Esophagus squamous epithelium (tissue), 4 donors: Measurements from ENCODE around the gene DOCK1.

Experiments
- CTCF ChIP-seq, 6 experiments: fragments of 450-650 bp in 4 of 6; fragments of 200-600 bp in 2 of 6; sonication (generic) in 2 of 6; IDR thresholded peaks; one replicate each; pipeline ENCODE4 v1.5.1; 2016 to 2019; ENCODE audit warnings: antibody characterized with exemption in 6 of 6, mild to moderate bottlenecking in 4 of 6, moderate library complexity in 4 of 6
- POLR2A ChIP-seq, 4 donors: fragments of 450-650 bp; IDR thresholded peaks; one replicate each; pipeline ENCODE4 v1.6.1; 2017; ENCODE audit warnings: antibody characterized with exemption in 4 of 4, mild to moderate bottlenecking in 4 of 4, moderate library complexity in 3 of 4

DNA sequence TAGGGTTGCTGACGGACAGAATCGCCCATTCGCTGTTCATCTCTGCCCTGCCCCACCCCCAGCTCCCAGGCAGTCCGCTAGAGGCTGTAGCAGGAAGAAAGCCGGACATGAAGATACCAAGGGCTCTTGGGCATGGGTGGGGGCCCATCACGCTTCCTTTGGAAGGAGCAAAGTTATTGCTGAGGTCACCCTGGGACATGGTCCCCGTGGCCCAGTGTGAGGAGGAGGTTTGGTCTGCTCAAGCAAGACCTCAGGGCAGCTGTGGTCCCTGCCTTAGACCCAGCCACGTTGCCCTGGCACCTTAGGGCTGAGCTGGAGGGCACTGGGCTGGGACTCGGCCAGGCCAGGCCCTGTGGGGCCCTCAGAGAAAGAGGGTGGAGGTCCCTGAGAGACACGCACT, 511.8 kb downstream of the DOCK1 start:
- TF ChIP-seq POLR2A (IDR thresholded peaks at IDR 0.05) (no peak), CTCF (IDR thresholded peaks at IDR 0.05) (no peak)
